T-helper 1 cell treated with Interleukin-12 subunit alpha and Interleukin-12 subunit beta and Interleukin-4 antibody, amounts not matched to agents 30 ng/mL and 1 ng/mL, for 36 hours (primary cell): ENCODE data around the gene CLASRP. TPM values are rescaled to one million over a fixed set of nuclear protein-coding genes. Genes with fewer than 3 reads are reported as not detected.

Experiments
- intact Hi-C: fragments of 100-400 bp; cut with micrococcal nuclease; formaldehyde crosslinking; loops from one replicate; pipeline ENCODE4 v1.15.1; 2024
- total RNA-seq: library from RNA; stranded (reverse); gene quantifications from 2 replicates; pipeline ENCODE4 v1.2.3, GENCODE V29; 2022

Gene CLASRP
- total RNA-seq, 1 donor from 2014 or later, result 84.7 TPM

- intact Hi-C loops, result no loop called here
Measured at GRCh38 chr19:45020071-45020470, 18.8 kb upstream of the CLASRP start.

DNA sequence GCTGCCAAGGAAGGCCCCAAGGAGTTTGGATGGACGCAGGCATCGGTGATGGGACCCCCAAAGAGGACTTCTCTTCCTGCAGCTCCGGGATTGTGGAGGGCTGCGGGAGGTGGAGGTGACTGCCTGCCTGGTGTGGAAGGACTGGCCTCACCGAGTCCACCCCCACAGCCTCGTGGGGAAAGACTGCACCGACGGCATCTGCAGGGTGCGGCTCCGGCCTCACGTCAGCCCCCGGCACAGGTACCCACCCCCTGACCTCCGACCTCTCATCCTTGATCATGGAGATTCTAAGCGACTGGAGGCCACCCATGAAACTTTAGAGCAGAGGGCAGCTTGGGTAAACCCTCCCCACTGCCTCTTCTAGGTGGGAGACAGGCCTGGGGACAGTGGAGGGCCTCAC, 16.9 kb upstream of the CLASRP start:
- intact Hi-C loops, result no loop called here

GRCh38 chr19:45023048-45023447, 15.8 kb upstream of the CLASRP start:
- intact Hi-C loops, result no loop called here

DNA sequence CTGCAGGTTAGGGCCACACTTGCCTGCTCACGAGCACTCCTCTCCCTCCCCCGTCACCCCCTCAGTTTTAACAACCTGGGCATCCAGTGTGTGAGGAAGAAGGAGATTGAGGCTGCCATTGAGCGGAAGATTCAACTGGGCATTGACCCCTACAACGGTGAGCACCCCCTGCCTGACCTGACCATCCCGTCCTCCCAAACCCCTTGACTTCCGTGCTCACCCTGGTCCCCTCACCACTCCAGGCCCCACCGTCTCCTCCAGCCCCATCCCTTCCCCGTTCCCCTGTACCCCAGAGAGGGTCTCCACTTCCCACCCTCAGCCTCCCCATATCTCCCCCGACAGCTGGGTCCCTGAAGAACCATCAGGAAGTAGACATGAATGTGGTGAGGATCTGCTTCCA, 13.6 kb upstream of the CLASRP start:
- intact Hi-C loops, result no loop called here

- intact Hi-C loops, result no loop called here
Measured at GRCh38 chr19:45027371-45027770, 11.5 kb upstream of the CLASRP start.

DNA sequence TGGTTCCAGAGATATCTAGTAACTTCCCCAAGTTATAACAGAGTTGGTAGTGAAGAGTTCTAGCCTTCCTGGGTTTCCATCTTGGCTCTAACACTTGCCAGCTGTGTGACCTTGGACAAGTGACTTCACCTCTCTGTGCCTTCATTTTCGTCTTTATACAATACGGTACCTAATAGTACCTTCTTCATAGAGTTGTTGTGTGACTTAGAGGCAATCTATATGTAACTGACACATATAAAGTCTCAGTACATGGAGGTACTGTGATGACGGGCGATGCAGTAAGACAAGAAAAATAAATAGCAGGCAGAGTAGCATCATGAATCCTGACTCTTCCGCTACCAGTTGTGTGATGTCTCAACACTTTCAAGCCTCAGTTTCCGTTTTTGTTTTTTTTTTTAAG, 8.0 kb upstream of the CLASRP start:
- intact Hi-C loops, result no loop called here

GRCh38 chr19:45032421-45032820, 6.4 kb upstream of the CLASRP start:
- intact Hi-C loops, result no loop called here

DNA sequence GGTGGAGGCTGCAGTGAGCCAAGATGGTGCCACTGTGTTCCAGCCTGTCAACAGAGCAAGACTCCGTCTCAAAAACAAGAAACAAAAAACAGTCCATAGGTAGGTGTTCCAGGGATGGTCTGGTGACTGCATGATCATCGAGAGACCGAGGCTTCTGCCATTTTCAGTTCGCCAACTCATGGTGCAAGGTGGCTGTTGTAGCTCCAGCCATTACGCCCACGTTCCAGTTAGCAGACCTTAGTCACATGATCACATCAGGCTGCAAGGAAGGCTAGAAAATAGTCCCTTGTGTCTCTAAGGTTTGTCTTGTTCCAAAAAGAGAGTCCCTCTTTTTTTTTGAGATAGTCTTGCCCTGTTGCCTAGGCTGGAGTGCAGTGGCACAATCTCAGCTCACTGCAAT, 3.1 kb upstream of the CLASRP start:
- intact Hi-C loops, result no loop called here

DNA sequence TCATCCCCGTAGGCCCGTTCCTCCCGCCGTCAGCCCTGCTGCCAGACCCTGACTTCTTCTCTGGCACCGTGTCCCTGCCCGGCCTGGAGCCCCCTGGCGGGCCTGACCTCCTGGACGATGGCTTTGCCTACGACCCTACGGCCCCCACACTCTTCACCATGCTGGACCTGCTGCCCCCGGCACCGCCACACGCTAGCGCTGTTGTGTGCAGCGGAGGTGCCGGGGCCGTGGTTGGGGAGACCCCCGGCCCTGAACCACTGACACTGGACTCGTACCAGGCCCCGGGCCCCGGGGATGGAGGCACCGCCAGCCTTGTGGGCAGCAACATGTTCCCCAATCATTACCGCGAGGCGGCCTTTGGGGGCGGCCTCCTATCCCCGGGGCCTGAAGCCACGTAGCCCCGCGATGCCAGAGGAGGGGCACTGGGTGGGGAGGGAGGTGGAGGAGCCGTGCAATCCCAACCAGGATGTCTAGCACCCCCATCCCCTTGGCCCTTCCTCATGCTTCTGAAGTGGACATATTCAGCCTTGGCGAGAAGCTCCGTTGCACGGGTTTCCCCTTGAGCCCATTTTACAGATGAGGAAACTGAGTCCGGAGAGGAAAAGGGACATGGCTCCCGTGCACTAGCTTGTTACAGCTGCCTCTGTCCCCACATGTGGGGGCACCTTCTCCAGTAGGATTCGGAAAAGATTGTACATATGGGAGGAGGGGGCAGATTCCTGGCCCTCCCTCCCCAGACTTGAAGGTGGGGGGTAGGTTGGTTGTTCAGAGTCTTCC, 1.3 kb upstream of the CLASRP start:
- intact Hi-C loops, result loop anchor here (2.0 kb wide), 3 partner anchors 21 to 1369 kb away; partner anchors contain the start of gene TOMM40

- intact Hi-C loops, result no loop called here
Measured at GRCh38 chr19:45040059-45040771, 1.4 kb downstream of the CLASRP start.

GRCh38 chr19:45041125-45041524, 2.3 kb downstream of the CLASRP start:
- intact Hi-C loops, result no loop called here

GRCh38 chr19:45045671-45046353, 7.0 kb downstream of the CLASRP start:
- intact Hi-C loops, result no loop called here

DNA sequence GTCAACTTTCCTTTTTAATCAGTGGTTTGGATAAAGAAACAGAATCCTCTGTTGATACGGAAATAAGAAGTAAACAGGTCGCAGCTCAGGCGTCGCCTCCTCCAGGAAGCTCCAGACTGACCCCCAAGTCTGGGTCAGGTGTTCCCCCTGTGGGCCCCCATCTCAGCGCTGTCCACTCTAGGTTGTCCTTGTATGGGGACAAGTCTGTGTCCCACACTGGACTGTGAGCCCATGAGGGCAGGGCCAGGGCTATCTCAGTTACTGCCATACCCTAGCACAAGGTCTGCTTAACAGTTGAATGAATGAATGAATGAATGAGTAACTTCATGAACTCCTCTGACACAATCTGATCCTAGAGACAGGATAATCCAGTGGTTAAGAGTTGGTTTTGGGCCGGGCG, 7.5 kb downstream of the CLASRP start:
- intact Hi-C loops, result no loop called here

DNA sequence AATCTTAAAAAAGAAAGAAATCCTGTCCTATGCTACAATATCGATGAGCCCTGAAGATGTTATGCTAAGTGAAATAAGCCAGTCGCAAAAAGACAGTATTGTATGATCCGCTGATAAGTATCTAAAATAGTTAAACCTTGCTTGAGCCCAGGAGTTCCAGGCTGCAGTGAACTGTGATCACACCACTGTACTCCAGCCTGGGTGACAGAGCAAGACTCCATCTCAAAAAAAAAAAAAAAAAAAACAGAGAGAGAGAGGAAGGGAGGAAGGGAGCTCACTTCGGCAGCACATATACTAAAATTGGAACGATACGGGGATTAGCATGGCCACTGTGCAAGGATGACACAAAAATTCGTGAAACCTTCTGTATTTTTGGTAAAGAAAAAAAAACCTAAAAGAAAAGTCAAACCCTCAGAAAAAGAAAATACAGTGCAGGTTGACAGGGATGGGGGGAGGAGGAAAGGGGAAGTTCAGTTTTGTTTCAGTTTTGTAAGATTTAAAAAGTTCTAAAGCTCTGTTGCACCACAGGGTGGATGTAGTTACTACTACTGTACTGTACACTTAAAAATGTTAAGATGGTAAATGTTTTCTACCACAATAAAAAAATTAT, 8.4 kb downstream of the CLASRP start:
- intact Hi-C loops, result no loop called here

DNA sequence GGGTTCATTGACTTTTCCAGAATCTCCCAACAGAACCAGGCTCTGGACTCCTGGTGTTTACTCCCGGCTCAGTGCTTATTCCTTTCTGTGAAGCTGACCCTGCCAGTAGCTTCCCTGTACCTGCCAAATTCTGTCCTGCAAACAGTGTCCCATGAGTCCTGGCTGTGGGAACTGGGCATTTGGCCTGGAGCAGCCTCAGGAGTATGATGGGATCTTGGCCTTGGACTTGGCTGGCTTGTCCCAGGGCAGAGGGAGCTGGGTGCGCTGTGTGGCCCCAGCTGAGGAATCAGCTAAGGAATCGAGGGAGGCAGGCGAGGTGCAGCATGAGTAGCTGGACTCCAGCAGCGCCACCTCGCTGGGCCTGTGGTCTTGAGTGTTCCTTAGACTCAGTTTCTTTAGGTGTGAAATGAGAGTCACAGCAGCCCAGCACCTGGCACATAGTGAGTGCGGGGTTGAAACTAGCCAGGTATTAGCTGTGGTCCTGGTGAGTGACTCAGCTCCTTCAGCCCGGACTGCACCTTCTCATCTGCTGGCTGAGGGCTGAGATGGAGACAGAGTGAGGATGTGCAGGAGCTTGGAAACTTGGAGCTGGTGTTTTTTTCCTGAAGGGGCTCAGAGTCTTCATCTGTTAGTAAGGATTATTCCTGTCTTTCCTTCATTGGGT, 10.4 kb downstream of the CLASRP start:
- intact Hi-C loops, result no loop called here

DNA sequence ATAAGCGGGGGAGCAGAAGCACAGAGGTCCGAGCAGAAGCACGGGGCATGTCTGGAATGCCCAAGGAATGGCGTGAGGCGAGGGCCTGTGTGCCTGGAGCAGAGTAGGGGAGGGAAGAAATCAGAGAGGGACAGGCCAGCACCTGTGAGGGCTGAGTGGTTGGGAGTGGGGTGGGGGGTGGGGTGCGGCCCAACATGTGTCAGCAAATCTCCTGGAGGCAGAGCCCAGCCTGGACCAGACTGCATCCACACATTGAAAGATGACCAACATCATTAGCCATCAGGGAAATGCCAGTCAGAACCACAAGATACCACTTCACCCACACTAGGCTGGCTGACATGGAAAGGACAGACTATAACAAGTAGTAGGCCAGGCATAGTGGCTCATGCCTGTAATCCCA, 11.2 kb downstream of the CLASRP start:
- intact Hi-C loops, result no loop called here

DNA sequence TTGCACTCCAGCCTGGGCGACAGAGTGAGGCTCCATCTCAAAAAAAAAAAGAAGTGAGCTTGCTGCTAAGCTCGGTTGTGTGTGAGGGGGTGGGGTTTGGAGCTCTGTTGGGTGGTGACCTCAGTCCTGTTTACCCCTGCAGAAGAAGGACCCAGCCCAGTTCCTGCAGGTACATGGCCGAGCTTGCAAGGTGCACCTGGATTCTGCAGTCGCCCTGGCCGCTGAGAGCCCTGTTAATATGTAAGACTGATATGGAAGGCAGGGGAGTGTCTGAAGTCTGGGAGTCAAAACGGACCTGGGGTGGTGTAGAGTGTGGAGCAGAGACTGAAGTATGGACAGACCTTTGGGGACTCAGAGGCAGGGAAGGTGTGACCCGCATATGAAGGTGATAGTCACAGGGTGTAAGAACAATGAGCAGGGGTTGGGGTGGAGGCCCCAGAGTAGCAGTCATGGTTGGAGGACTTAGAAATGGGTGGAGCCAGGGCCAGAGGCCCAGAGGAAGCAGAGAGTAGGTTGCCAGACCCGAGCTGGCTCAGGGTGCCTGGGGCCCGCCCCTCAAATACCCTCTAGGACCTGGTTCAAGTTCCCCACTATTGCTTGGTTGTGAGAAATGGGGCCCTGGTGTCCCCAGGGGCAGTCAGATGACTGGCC, 13.2 kb downstream of the CLASRP start:
- intact Hi-C loops, result no loop called here

DNA sequence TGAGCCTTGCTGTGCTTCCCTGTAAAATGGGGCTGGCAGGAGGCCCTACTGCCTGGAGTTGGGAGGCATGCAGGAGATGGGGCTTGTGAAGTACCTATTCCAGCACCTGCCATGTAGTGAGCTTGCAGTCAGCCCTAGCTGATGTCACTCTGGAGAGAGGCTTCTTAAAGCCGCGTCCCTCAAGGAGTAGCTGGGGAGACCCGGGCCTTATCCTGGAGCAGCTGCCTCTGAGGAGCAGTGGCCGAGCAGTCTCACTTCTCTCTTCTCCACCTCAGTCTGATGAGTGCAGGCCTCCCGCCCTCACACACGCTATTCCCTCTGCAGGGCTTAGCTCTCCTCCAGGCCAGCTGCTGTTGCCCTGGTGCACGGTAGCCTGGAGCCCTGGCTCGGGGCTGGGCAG, 18.0 kb downstream of the CLASRP start:
- intact Hi-C loops, result no loop called here

GRCh38 chr19:45057444-45057843, 18.6 kb downstream of the CLASRP start:
- intact Hi-C loops, result no loop called here

DNA sequence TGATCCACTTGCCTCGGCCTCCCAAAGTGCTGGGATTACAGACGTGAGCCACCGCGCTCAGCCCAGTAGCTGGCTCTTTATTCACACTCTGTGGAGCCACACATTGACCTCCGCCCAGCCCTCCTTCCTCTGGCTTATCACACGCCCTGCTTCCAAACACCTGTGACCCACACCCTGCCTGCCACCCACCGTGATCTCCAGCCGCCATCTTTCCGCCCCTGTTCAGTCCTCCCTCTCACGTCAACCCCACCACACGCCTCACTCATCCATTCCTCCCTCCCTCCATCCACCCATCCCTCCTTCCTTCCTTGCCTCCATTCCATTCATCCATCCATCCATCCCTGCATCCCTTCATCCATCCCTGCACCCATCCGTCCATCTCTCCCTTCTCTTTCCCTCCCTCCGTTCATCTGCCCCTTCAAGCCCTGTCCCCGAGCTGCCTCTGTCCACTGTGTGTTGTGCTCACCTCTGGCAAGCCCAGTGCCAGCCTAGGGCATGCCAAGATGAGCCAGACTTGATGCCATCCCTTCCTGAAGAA, 19.8 kb downstream of the CLASRP start:
- intact Hi-C loops, result loop anchor here (1.0 to 2.0 kb wide), 7 partner anchors 19 to 155 kb away; partner anchors contain the start of genes CLASRP and GEMIN7
